NOMO-1 treated with DMSO at 0.1 percent for 48 hours (cell line): ENCODE results near the gene CACNA1F.

ENCODE experiments used
- DNase-seq: peaks from one replicate; lab custom pipeline; 2025; ENCODE audit not compliant: unreplicated experiment; lab: John Stamatoyannopoulos, UW

Gene CACNA1F

GRCh38 chrX:49199906-49200771 is 33.0 kb downstream of the CACNA1F start, which contains the start of gene SYP:
Gene SYP, minus strand, starts transcription at chrX:49200193. Its CDS starts 7 bp downstream, at chrX:49200186.
- DNase-seq, result peak; percentile 76

- no peak for DNase-seq
Measured at GRCh38 chrX:49199315-49199595, 33.9 kb downstream of the CACNA1F start.

GRCh38 chrX:49198540-49199314 is 34.4 kb downstream of the CACNA1F start:
- DNase-seq, result no peak

GRCh38 chrX:49197543-49198087 is 35.5 kb downstream of the CACNA1F start:
- no peak for DNase-seq

- no peak for DNase-seq
Measured at GRCh38 chrX:49193542-49193964, 39.6 kb downstream of the CACNA1F start.

- DNase-seq, result peak; percentile 24
Measured at GRCh38 chrX:49192722-49193328, 40.3 kb downstream of the CACNA1F start.

GRCh38 chrX:49191574-49192011 is 41.5 kb downstream of the CACNA1F start:
- no peak for DNase-seq

GRCh38 chrX:49190821-49191573 is 42.1 kb downstream of the CACNA1F start:
- DNase-seq, result peak; percentile 100

- no peak for DNase-seq
Measured at GRCh38 chrX:49189606-49190005, 43.5 kb downstream of the CACNA1F start.

GRCh38 chrX:49188468-49189076 is 44.6 kb downstream of the CACNA1F start:
- no peak for DNase-seq

GRCh38 chrX:49187526-49187925 is 45.6 kb downstream of the CACNA1F start:
- DNase-seq, result no peak

GRCh38 chrX:49187028-49187394 is 46.1 kb downstream of the CACNA1F start:
- DNase-seq, result no peak

- peak; percentile 48 for DNase-seq
Measured at GRCh38 chrX:49186125-49187027, 46.8 kb downstream of the CACNA1F start, which contains the start of gene PRICKLE3. Gene PRICKLE3, minus strand, starts transcription at chrX:49186373. Its CDS starts 76 bp downstream, at chrX:49186297.

GRCh38 chrX:49184294-49185281 is 48.6 kb downstream of the CACNA1F start:
- no peak for DNase-seq

GRCh38 chrX:49183701-49184281 is 49.3 kb downstream of the CACNA1F start:
- DNase-seq, result no peak

- DNase-seq, result no peak
Measured at GRCh38 chrX:49179358-49179757, 53.8 kb downstream of the CACNA1F start.

- no peak for DNase-seq
Measured at GRCh38 chrX:49178537-49178936, 54.6 kb downstream of the CACNA1F start.
